GM08714 (cell line): ENCODE data around the gene LRRC8D.

Experiments
- H3K4me3 ChIP-seq: fragments of 200-500 bp; sonication (Bioruptor generic); 2 replicates; pipeline ENCODE4 v1.5.1; 2014; ENCODE audit warnings: mild to moderate bottlenecking, low read length, inconsistent platforms
- ZNF274 ChIP-seq: IDR thresholded peaks from 2 replicates; pipeline ENCODE4 v1.6.1; 2012; ENCODE audit warnings: mild to moderate bottlenecking, low read depth, low read length

The LRRC8D gene

GRCh38 chr1:89855413-89856123 lies 34.7 kb downstream of the LRRC8D start:
- H3K4me3 ChIP-seq, result no peak overlapping the region
- no peak for TF ChIP-seq ZNF274

GRCh38 chr1:89863165-89863830 lies 42.5 kb downstream of the LRRC8D start:
- no peak for TF ChIP-seq ZNF274
- H3K4me3 ChIP-seq, result no peak overlapping the region

DNA sequence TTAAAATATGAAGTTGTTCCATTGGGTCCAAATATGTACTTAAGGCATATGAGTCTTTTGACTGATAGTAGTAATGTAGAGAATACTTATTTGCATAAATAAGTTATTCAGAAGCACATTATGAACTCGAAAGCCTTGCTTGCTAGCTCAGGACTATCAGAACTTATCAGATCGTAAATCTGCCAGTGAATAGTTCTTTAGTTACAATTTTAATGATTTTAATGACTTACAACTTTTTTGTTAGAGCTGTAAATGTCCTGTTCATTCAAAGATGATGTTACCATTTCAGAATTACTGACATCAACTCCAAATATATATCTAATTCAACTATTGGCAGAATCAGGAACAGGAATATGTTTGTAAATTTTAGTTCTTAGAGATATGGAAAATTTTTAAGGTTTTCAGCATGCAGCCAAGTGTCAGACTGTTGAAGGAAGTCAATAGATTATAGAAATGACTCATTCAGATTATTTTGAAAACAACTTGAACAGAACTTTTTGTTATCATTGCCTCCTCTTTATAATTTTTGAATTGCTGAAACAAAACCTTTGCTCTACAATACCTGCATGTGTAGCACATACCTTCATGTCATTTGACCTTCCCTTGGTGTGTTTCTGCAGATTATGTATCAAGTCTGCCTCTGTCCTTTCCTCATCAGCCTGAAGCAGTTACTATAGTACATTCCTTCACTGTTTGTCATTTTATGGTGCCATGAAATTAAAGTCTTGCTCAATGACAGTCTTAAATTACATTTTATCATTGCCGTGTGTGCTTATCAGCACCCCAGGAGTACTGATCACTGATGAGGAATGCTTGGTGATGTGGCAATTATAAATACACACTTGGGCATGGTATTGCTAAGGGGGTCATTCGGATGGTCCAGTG lies 44.9 kb downstream of the LRRC8D start:
- TF ChIP-seq ZNF274, result no peak
- H3K4me3 ChIP-seq, result no peak overlapping the region

DNA sequence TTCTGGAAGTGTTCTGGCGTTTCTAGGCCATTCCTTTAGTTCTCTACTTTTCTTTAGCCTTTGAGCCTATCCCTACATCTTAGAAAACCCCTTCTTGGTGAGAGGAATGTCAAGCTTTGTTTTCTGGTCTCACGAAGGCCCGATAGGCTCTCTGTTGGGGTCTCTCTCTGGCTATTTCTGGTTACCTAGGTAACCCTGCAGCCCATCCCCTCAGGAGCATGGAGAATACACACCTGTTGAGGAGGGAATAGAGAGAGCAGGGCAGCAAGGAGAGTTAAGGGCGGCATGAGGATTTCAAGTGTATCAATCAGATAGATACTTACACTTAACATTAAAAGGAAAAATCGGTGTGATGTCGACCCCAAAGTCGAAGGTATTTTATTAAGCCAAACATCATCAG lies 45.7 kb downstream of the LRRC8D start:
- no peak overlapping the region for H3K4me3 ChIP-seq

GRCh38 chr1:89870998-89871397 lies 50.2 kb downstream of the LRRC8D start:
- no peak overlapping the region for H3K4me3 ChIP-seq
- no peak for TF ChIP-seq ZNF274

More for the DNA sequence above, 45.7 kb downstream of the LRRC8D start:
- no peak for TF ChIP-seq ZNF274

DNA sequence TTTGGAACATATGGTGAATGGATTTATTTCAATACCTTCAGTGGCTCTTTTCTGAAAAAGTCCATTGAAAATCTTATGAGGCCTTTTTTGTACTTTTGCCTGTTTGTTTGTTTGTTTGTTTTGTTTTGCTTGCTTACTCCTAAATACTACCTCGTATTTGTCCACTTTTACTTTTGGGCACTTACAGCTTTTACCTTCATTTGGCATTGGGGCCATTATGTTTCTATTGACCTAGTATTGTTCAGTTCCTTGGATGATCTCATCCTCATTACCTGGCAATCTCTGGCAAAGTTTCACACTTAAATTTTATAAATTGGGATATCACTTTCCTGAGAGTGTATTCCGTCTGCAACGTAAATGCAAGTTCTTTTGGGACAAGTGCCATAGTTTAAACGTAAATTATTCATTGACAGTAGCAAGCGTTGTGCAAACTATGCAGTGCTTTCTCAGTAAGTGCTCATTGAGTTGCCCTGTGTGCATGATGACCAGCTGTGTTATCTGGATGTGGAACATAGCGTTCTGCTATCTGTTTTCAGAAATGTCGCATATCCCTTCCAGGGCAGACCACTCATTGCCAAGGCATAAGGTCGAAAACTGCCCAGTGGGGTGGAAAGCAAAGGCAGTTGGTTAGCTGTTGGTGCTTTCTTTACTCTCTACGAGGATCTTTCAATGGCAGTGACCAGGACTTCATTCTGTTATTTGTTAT lies 51.1 kb downstream of the LRRC8D start:
- TF ChIP-seq ZNF274, result no peak
- H3K4me3 ChIP-seq, result no peak overlapping the region

GRCh38 chr1:89872567-89872966 lies 51.7 kb downstream of the LRRC8D start:
- H3K4me3 ChIP-seq, result no peak overlapping the region
- no peak for TF ChIP-seq ZNF274

DNA sequence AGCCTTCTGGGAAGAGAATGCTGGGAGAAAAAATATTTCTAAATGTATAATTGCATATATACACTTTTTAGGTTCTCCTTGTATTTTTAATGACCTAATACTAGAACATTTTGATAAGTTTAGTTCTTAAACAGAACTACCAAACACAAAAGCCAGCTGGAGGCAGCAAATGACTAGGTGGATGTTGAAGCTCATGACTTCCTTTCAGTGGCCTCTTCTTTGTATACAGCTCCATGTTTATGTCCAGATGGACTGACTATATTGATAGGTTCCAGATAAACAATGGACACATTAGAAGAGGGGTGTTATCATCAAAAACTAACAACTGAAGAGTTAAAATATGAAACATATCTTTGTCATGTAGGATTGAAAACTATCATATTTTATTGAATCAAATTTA lies 52.5 kb downstream of the LRRC8D start:
- TF ChIP-seq ZNF274, result no peak
- no peak overlapping the region for H3K4me3 ChIP-seq

- no peak overlapping the region for H3K4me3 ChIP-seq
- TF ChIP-seq ZNF274, result no peak
Observed at GRCh38 chr1:89873770-89874169, 52.9 kb downstream of the LRRC8D start.

DNA sequence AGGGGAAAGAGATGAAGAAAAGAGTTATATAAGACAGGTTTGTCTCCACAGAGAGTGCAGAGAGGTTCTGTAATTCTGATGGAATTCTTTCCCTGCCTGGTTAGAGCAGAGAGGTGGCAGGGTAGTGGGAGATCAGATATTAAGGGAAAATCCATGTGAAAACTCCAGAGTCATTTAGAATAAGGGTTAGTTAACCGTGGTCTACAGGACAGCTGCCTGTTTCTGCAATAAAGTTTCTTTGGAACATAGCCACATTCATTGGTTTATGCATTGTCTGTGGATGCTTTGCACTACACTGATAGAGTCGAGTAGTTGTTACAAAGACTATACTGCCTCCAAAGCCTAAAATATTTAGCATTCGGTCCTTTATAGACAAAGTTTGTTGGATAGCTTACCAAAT lies 55.6 kb downstream of the LRRC8D start:
- H3K4me3 ChIP-seq, result no peak overlapping the region
- no peak for TF ChIP-seq ZNF274

GRCh38 chr1:89877756-89878155 lies 56.9 kb downstream of the LRRC8D start:
- TF ChIP-seq ZNF274, result no peak
- H3K4me3 ChIP-seq, result no peak overlapping the region

GRCh38 chr1:89878256-89878655 lies 57.4 kb downstream of the LRRC8D start:
- no peak for TF ChIP-seq ZNF274
- H3K4me3 ChIP-seq, result no peak overlapping the region

GRCh38 chr1:89880679-89881078 lies 59.8 kb downstream of the LRRC8D start:
- no peak for TF ChIP-seq ZNF274

More at GRCh38 chr1:89880679-89881078, 59.8 kb downstream of the LRRC8D start:
- H3K4me3 ChIP-seq, result no peak overlapping the region
